ENCODE measurements around the gene L3HYPDH.

Gene L3HYPDH

DNA sequence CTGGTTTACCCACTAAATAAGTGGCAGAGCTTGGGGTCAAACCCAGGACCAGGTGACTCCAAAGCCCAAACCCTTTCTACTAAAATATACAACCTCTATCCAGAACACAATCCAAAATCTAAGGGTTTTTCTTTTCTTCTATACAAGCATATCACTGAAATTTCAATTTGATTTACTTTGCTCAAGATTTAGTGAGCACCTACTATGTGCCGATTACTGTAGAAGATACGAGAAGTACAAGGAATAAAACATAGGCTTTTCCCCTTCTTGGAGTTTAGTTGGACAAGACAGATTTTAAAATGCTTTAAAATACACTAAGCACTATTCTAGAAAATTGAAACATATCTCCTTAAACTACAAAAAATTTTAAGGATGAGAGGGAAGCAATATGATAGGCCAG is 2.8 kb downstream of the L3HYPDH start:
- TF ChIP-seq, protein P1, sequence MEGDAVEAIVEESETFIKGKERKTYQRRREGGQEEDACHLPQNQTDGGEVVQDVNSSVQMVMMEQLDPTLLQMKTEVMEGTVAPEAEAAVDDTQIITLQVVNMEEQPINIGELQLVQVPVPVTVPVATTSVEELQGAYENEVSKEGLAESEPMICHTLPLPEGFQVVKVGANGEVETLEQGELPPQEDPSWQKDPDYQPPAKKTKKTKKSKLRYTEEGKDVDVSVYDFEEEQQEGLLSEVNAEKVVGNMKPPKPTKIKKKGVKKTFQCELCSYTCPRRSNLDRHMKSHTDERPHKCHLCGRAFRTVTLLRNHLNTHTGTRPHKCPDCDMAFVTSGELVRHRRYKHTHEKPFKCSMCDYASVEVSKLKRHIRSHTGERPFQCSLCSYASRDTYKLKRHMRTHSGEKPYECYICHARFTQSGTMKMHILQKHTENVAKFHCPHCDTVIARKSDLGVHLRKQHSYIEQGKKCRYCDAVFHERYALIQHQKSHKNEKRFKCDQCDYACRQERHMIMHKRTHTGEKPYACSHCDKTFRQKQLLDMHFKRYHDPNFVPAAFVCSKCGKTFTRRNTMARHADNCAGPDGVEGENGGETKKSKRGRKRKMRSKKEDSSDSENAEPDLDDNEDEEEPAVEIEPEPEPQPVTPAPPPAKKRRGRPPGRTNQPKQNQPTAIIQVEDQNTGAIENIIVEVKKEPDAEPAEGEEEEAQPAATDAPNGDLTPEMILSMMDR (IDR thresholded peaks at IDR 0.05; ENCODE audit: low read depth, low read length, missing control alignments): no peak
- H3K4me3 ChIP-seq (ENCODE audit: low read depth, low read length): no peak overlapping the region
- no peak for DNase-seq (ENCODE audit: low read depth)

- no peak overlapping the region for H3K4me3 ChIP-seq (ENCODE audit: low read depth, low read length)
- TF ChIP-seq, protein P1 (IDR thresholded peaks at IDR 0.05; ENCODE audit: low read depth, low read length, missing control alignments): no peak
- DNase-seq (ENCODE audit: low read depth): no peak
Observed at GRCh38 chr14:59480166-59480565, 4.0 kb downstream of the L3HYPDH start.

DNA sequence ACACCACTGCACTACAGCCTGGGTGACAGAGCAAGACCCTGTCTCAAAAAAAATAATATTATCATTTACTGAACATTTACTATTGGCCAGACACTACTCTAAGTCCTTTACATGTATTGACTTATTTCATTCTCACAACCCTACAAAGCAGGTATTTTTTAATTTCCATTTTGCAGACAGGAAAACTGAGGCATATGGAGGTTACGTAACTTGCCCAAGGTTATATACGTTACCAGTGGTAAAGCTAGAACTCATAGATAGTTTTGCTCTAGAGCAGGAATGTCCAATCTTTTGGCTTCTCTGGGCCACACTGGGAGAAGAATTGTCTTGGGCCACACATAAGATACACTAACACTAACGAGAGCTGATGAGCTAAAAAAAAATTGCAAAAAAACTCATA is 5.7 kb downstream of the L3HYPDH start:
- DNase-seq (ENCODE audit: low read depth): no peak
- no peak overlapping the region for H3K4me3 ChIP-seq (ENCODE audit: low read depth, low read length)
- TF ChIP-seq, protein P1 (IDR thresholded peaks at IDR 0.05; ENCODE audit: low read depth, low read length, missing control alignments): no peak

DNA sequence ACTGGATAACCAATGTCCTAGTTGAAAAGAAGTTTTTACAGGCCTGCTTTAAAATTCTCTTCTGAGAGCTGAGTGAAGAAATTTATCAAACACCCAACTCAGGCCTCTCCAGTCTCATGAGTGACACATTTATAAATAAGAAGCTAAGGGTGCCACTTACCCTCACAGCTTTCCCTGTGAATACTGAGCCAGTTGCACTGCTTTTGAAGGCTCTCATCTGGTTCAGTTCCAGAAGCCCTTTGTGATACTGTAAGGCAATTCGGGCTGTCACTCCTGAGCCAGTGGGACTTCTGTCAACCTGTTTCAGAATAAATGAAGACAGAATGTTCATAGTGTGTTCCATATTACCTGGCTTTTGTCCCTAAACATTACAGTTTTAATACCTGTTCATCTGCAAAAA is 8.5 kb downstream of the L3HYPDH start:
- TF ChIP-seq, protein P1 (IDR thresholded peaks at IDR 0.05; ENCODE audit: low read depth, low read length, missing control alignments): no peak
- DNase-seq (ENCODE audit: low read depth): no peak
- no peak overlapping the region for H3K4me3 ChIP-seq (ENCODE audit: low read depth, low read length)

GRCh38 chr14:59474172-59474571 is 10.0 kb downstream of the L3HYPDH start:
- DNase-seq (ENCODE audit: low read depth): no peak

DNA sequence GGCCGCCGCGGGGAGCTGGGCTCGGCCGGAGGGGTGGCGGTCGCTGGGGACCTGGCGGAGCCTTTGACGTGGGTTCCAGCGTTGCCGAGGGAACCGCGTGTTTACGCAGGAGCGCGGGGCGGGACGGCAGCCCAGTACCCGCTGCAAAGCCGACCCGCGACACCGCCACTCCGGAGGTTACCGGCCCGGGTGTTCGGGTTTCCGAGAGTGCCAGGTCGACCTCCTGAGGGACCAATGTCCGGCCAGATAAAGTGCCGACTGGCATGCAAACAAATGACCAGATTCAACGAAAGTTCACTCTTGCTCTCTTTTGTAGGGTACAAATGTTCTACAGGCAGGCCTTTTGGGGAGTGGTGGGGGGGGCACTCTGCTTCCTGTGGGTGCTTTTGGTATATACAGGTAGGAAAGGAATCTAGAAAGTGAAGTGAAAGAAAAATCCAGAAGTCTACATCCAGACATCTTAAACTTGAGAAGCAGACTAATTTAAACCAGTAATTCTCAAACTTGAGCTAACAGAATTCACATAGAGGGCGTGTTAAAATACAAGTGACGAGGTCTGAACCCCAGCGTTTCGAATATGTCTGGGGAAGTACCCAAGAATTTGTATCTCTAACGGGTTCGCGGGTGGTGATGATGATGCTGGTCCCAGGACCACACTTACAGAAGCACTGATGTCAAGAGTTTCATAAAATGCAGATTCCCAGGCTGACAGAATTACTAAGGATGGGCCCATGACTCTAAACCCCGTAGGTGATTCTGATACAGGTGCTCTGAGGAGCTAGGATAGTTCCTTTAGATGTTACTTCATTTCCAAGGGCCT is 18.7 kb downstream of the L3HYPDH start, which contains the start of gene GPR135:
TSS of gene GPR135 (minus strand) at position 65 of the 820 bp plus-strand sequence. CDS start 154 bp downstream, outside the sequence.
- no peak for DNase-seq (ENCODE audit: low read depth)
- TF ChIP-seq, protein P1 (IDR thresholded peaks at IDR 0.05; ENCODE audit: low read depth, low read length, missing control alignments): no peak
- H3K4me3 ChIP-seq (ENCODE audit: low read depth, low read length): peak within 1 kb of the TSS; percentile 76

More at GRCh38 chr14:59474172-59474571, 10.0 kb downstream of the L3HYPDH start:
- TF ChIP-seq, protein P1 (IDR thresholded peaks at IDR 0.05; ENCODE audit: low read depth, low read length, missing control alignments): no peak
- no peak overlapping the region for H3K4me3 ChIP-seq (ENCODE audit: low read depth, low read length)
